ENCODE data around the gene CDIP1.

Gene CDIP1

DNA sequence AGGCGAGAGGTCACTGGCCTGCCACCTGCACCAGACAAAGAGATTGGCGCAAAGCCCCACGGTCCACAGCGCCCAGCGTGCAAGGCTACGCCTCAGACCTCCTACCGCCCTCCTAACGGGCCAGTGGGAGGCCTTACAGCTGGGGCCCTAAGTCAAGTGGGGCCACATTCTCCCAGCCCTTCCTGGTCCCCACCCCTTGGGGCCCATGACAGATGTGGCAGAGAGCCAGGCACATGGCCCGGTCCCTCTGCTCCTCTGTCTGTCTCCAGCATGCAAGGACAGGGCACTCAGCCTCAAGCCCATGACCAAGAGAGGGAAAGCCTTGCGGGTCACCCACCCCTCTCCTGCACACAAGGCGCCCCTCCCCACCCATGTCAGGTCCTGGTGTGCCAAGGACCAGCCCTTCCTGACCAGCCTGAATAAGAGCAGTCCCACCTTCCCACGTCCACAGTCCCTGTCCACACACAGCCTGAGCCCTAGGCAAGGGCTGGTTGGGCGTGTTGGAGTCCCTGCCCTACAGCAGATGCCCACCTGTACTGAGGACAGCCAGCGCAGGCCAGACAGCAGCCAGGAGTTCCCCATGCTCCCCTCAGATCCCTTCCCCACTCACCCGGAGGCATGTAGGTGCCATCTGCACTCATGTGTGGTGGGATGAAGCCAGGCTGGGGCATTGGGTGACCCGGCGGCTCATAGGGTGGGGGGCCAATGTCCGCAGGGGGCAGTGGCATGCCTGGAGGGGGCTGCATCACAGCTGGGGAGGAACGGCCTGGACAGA is 25.3 kb downstream of the CDIP1 start:
- no peak for DNase-seq

GRCh38 chr16:4512473-4512872 is 26.1 kb downstream of the CDIP1 start:
- no peak for DNase-seq

DNA sequence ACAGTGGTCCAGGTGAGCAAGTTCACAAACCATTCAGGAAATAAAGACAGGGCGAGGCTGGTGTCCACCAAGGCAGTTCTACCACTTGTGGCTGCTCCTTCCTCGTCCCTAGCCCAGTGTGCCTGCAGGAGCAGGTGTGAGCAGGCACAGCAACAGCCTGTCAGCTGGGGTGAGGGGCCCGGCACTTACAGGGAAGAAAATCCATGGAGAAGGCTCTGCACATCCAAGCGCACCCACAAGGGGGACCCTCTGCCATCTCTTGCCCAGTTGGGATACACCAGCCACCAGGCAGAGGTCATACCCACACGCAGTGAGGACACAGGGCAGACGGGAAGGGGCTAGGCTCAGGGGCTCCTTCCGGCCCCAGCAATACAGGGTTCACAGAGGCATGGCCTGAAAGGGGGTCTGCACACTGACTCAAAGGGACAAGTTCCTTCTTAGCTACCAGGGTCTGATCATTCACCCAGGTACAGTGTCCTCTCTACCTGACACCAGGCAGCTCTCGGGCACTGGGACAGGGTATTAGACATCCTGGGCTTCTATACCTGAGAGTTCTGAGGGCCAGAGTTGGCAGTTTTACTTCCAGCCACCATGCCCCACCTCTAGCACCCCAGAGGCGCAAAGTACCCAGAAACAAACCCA is 27.0 kb downstream of the CDIP1 start:
- DNase-seq = peak; percentile 18

DNA sequence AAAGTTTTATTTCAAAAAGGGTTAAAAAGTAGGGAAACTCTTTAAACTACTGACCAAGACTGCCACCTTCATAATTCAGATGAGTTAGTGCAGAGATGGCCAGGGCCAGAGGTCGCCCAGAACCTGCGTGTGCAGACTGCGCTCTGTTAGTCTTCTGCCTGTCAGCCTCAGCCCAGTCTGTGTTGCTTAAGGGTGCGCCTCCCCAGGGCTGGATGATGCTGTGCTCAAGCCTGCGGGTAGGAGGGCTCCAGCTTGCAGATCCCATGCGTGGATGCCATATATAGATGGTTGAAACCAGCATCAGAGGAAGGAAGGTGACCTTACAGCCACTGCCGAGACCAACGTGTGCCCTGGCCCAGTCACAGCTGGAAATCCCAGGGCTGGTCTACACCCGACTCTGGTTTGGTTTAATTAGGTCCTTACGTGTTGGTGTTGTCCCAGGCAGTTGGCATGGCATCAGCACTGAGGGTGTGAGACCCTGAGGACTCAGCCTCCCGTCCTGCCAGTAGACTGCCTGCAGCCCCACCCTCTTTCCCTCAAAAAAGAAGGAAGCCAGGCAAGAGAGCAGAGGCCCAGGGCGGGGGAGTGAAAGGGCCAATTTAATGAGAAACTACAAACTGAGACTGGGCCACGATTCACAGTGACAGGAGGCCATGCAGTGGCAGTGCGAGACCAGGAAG is 27.7 kb downstream of the CDIP1 start:
- no peak for DNase-seq

DNA sequence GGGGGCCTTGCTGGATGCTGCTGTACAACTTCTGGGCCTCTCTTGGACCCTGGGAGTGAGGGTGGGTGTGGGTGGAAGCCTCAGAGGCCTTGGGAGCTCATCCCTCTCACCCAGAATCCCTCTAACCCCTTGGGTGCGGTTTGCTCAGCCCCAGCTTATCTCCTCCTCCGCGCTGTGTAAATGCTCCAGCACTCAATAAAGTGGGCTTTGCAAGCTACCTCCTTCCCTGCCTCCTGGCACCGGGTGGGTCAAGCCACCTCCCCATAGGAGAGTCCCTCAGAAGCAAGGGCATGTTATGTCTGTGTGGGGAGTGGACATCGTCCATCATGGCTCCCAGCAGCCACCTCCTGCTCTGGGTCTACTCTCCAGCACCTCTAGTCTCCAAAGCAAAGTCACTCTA is 28.4 kb downstream of the CDIP1 start:
- no peak for DNase-seq

- DNase-seq = no peak
Measured at GRCh38 chr16:4509420-4509819, 29.2 kb downstream of the CDIP1 start.

DNA sequence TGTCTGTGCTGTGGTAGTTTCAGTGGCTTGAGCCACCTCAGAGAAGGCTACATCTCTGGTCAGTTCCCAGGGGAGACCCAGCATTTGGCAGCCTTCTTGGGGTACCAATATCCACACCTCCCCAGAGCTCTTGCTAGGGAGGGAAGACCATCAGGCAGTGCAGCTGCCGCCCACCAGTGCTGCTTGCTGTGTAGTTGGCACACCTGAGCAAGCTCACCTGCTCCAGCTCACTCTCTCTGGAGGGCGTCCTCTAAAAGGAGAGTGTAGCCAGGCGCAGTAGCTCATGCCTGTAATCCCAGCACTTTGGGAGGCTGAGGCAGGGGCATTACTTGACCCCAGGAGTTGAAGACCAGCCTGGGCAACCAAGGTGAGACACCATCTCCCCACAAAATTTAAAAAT is 29.8 kb downstream of the CDIP1 start:
- DNase-seq = no peak

DNA sequence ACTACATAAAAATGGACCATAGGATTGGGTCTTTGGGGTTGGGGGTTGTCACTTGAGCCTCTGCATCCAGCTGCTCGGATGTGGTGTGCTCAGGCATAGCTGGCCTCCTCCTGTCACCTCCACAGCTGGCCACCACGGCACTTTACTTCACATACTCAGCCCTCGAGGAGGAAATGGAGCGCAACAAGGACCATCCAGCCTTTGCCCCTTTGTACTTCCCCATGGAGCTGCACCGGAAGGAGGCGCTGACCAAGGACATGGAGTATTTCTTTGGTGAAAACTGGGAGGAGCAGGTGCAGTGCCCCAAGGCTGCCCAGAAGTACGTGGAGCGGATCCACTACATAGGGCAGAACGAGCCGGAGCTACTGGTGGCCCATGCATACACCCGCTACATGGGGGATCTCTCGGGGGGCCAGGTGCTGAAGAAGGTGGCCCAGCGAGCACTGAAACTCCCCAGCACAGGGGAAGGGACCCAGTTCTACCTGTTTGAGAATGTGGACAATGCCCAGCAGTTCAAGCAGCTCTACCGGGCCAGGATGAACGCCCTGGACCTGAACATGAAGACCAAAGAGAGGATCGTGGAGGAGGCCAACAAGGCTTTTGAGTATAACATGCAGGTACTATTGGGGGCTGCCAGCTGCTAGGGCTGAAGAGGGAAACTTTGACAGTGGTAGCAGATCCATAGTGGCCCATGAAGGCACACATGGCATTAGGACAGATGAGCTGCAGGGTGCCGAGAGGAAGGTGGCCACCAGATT is 30.8 kb downstream of the CDIP1 start:
- no peak for DNase-seq

DNA sequence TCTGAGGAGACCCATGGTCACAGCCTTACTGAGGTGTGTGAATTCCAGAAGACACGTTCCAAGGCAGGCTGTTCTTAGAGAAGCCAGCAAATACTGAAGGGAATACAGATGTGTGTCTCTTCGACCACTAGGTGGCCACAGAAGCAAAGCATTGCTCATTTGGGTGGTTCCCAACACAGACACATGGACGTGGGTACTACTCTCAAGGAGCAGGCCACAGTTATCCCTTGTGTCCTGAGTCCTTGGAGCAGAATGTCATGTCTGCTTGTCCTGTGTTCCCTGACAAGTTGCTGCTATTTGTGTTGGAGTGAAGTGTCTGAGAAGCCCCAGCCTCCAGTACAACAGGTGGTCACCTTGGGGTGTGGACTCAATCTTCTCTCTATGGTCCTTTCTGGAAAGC is 32.1 kb downstream of the CDIP1 start:
- DNase-seq = peak; percentile 36

GRCh38 chr16:4505356-4506147 is 33.0 kb downstream of the CDIP1 start:
- DNase-seq = no peak

DNA sequence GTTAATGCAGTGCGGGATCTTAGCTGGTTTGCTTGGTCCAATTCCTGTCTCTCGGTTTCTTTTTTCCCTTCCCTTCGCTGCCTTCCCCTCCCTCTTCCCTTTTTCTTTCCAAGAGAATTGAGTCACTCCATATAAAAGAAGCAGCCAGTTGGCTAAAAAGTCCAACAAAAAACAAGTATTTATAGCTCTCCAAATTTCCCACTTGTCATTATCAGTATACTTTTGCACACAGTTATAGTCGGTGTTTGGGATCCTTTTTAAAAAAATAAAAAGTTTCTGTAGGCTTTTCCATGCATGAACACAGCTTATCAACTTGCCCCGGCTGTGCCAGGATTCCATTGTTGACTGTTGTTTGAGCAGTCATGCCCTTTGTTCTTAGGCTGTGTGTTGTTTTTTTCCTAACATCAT is 37.5 kb downstream of the CDIP1 start:
- DNase-seq = no peak

DNA sequence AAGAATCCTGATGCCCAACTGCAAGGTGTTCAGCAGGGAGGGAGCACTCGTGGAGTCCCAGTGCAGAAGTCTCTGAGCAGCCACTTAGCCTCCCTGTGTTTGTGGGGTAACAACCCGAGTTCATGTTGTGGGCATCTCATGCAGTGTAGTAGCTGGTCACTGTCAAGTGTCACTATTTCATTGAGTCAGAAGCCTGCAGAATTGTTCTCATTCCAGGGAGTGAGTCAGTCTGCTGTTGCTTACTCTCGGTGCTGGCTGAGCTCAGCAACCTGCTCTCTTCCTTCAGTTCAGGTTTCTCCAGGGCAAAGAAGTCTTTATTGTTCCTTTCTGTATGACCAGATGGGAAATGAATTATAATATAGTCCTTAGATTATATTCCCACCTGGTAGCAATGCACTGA is 38.3 kb downstream of the CDIP1 start:
- DNase-seq = no peak

- no peak for DNase-seq
Measured at GRCh38 chr16:4499196-4499555, 39.4 kb downstream of the CDIP1 start.

GRCh38 chr16:4498546-4499195 is 39.9 kb downstream of the CDIP1 start:
- DNase-seq = no peak

GRCh38 chr16:4496305-4496704 is 42.3 kb downstream of the CDIP1 start:
- no peak for DNase-seq

DNA sequence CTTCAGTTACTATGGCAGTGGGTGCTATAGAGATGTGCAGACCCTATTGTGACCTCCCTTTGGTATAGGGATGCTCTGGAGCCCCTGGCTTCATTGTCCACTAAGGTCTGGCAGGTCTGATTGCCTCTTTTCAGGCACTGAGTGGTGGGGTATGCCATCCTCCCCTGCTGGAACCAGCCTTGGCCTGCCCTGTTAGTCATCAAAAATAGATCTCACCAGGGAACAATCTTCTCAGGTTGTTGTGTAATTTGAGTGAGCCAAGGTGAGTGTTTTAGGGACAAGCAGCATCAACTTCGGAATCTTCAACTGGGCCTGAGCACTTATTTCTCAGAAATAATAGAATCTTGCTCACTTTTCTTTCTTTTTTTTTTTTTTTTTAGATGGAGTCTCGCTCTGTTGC is 42.8 kb downstream of the CDIP1 start:
- DNase-seq = no peak

GRCh38 chr16:4494746-4495490 is 43.7 kb downstream of the CDIP1 start:
- no peak for DNase-seq

DNA sequence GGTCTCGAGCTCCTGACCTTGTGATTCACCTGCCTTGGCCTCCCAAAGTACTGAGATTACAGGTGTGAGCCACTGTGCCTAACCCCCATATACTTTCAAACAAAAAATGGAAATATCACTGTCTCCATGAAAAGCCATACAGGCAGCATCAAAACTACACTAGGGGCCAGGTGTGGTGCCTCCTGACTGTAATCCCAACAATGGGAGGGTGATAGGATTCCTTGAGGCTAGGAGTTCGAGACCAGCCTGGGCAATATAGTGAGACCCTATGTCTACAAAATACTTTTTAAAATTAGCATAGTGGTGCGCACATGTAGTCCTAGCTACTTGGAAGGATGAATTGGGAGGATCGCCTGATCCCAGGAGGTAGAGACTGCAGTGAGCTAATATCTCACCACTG is 46.7 kb downstream of the CDIP1 start:
- DNase-seq = no peak

GRCh38 chr16:4489030-4489429 is 49.5 kb downstream of the CDIP1 start:
- no peak for DNase-seq

GRCh38 chr16:4488499-4488967 is 50.0 kb downstream of the CDIP1 start:
- no peak for DNase-seq

- DNase-seq = no peak
Measured at GRCh38 chr16:4487955-4488498, 50.5 kb downstream of the CDIP1 start.

All from NCI-H1092 (cell line).